ENCODE measurements around the gene ATP10D.

- TF ChIP-seq CTCF (IDR thresholded peaks at IDR 0.05): no peak
- TF ChIP-seq POLR2A (IDR thresholded peaks at IDR 0.05): no peak
These were observed 14.6 kb downstream of the ATP10D start for GRCh38 chr4:47499700-47500099.

Data from lower leg skin (tissue), 3 donors.